Measurements from ENCODE around the gene VCAN.
"Not testable (repeated sequence)": the region's sequence is repeated elsewhere in the genome, so short reads cannot be mapped to it uniquely, and the experiment has no call there.

VCAN gene

DNA sequence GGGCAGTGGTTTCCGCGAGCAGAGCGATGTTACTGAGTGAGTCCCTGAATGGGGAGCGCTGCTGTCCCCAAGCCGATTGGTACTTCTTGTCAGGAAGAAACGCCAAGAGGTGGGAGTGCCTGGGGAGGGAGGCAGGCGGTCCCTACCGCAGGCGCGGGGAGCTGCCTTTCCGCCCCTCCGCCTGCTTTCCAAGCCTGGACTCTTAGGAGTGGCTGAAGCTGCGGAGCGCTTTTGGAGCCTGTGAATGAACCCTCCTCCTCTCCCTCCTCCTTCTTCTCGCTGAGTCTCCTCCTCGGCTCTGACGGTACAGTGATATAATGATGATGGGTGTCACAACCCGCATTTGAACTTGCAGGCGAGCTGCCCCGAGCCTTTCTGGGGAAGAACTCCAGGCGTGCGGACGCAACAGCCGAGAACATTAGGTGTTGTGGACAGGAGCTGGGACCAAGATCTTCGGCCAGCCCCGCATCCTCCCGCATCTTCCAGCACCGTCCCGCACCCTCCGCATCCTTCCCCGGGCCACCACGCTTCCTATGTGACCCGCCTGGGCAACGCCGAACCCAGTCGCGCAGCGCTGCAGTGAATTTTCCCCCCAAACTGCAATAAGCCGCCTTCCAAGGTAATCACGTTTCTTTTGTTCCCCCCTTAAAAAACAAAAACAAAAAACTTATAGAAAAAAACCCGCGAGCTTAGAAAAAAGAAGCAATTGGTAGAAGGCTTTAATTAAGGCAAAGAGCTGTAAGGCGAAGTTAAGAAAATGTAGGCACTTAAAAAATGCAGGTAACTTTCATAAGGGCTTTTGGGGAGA, at the start of gene VCAN:
Gene VCAN (plus strand): TSS at position 340 of the 808 bp plus-strand sequence. CDS start 11,775 bp downstream, outside the sequence.
- peak; percentile 31 for DNase-seq

DNA sequence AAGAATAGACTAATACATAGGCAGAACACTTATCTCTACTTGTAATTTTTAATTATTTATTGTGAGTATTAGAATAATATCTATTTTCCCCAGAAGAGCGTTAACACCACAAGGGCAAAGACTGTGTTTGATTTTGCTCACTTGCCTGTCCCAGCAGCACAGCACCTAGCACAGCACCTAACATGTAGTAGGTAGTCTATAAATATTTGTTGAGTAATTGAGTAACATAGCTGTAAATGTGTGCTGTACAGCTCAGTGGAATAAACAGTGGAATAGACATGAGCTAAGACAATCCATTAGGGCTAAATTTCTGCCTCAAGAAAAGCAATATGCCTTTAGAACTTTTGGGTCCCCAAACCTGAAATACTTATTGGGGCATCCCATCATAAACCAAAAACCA, 49.3 kb upstream of the VCAN start:
- no peak for DNase-seq

DNA sequence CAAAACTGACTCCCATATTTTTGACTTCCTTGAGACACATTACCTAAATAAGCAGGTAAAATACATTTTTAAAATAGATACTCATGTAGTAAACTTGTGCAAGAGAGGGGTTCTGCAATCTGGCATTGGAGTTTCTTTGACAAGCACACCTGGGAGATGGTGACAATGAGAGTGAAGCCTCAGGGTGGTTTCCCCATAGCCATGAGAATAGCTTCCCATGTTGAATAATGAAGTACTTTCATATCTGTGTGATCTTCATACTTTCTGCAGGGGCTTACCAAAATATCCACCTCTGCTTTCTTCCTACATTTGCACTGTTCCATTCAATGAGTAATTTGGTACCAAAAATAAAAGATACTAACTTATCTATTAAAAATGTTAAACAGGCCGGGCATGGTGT, 44.7 kb upstream of the VCAN start:
- no peak for DNase-seq

GRCh38 chr5:83428126-83428525, 43.4 kb upstream of the VCAN start:
- peak; percentile 59 for DNase-seq

DNA sequence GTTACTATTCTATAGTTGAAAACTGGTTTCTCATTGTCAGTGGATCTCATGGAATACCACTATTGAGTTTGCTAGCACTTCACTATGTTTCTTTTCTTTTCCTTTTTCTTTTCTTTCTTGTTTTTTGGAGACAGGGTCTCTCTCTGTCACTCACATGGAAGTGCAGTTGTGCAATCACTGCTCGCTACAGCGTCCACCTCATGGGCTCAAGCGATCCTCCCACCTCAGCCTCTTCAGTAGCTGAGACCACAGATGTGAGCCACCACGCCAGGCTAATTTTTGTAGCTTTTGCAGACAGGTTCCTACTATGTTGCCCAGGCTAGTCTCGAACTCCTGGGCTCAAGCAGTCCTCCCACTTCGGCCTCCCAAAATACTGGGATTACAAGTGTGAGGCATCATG, 42.7 kb upstream of the VCAN start:
- no peak for DNase-seq

DNA sequence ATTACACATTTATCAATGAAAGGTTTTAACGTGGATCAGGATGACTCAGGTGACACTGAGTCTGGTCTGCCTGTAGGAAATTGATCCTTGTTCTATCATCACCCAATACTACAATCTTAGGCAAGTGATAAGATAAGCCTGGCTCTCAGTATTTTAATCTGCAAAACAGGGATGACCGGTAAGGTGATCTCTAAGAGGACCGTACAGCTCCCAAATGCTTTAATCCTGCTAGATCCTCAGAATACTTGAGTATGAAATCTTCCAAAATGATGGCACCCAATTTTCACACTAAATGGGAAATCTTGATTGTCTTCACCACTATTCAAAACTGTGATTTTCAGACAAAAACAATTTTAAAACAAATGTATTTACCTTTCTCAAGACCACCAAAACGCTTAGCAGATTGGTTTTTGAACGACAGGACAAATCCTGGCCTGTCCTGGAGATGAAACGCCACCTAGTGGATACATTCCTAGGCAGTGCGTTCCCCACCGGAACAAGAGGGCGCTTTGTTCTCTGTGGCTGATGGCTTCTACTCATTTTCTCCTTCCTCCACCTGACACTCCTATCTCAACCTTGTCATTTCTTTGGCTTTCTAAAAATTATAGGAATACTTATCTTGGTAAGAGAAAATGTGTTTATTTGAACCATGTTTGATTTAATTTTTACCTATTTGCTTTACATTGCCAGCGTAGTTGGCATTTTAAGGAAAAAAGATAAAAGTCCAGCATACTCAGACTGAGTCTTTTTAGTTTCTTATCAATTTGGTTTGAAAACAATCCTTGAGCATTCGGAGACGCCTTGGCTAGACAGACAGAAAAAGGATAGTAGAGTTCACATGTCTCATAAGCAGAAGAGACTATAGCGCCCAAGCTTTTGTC, 41.2 kb upstream of the VCAN start:
- peak; percentile 85 for DNase-seq

- DNase-seq, result no peak
Measured at GRCh38 chr5:83433891-83434290, 37.7 kb upstream of the VCAN start.

DNA sequence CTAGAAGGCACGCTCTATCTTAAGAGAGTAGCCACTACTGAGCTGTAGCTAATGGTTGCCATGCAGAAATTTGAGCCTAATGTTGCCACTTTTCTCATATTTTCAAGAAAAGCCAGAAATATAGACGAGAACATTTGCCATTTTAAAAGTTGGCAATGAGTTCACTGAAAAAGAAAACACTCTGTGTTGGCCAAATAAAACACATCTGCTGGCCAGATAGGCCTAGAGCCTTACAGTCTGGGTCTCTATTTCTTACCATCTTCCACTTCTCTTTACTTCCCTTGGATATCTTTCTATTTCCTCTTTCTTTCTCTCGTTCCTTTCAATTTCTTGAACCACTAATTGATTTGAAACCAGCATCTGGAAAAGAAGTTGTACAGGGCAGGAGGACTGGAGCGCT, 36.6 kb upstream of the VCAN start:
- DNase-seq, result no peak

- no peak for DNase-seq
Measured at GRCh38 chr5:83436276-83436675, 35.3 kb upstream of the VCAN start.

DNA sequence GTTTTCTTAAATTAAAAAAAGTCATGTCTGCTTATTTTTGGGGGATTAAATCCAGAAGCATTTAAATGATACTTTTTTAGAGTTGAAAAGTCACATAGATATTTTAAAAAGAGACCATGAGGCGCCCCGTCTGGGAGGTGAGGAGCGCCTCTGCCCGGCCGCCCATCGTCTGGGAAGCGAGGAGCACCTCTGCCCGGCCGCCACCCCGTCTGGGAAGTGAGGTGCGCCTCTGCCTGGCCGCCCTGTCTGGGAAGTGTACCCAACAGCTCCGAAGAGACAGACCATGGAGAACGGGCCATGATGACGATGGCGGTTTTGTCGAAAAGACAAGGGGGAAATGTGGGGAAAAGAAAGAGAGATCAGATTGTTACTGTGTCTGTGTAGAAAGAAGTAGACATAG, 33.8 kb upstream of the VCAN start:
- not testable (repeated sequence) for DNase-seq

DNA sequence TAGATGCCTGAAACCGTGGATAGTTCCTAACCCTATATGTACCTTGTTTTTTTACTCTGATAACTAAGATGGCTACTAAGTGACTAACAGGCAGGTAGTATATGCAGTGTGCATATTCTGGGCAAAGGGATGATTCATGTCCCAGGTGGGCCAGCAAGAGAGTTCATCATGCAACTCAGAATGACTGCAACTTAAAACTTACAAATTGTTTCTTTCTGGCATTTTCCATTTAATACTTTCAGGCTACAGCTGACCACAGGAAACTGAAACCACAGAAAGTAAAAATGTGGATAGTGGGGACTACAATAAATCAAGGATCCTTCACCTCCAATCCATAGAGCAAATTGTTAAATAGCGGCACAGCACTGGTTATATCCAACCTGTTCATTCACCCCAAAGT, 30.7 kb upstream of the VCAN start:
- DNase-seq, result no peak

DNA sequence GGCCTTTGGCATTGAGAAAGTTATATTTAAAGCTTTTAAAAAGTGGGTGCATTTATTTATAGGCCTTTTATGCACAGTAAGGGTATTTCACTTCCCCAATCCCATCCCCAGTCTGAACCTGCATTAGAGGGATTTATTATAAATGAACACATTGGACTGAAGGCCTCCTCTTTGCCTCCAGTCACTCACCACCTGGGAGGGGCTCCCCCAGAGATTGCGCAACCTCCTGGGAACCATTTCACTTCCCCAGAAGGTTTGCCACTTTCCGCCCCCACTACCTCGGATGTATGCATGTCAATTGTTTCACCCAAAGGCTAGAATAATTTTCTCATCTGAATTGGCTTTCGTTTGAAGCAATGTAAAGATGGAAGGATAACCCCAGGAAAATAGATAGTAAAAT, 29.8 kb upstream of the VCAN start:
- DNase-seq, result peak; percentile 6

- DNase-seq, result no peak
Measured at GRCh38 chr5:83443534-83443933, 28.0 kb upstream of the VCAN start.

GRCh38 chr5:83444445-83444844, 27.1 kb upstream of the VCAN start:
- no peak for DNase-seq

DNA sequence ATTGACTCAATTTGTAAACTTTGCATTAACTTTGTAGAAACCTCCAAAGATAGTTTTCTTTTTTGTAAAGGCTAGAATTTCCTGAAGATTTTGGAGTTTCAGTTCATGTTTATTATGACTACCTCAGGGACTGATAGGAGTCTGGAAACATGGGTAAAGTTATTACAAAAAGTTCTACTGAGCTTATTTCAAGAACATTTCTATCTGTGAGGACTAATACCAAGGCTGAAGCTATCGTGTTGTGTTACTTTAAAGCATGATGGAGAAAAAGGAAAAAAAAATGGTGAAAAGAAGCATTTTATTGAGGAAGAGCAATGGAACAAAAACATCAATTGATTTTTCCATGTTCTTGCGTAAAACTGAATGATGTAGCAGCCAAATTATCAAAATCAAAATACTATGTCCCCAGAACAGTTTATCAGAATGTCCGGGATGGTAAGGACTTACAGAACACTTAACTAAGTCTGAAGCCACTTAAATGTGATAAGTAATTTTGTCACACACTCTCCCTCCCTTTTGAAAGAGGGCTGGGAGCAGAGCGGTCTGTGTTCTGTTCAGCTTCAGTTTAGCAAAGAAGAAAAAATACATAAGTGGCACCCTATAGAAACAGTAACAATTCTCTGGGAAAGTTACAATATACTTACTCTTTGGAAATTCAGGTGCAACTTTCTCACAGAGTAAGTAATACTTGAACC, 25.1 kb upstream of the VCAN start:
- no peak for DNase-seq

DNA sequence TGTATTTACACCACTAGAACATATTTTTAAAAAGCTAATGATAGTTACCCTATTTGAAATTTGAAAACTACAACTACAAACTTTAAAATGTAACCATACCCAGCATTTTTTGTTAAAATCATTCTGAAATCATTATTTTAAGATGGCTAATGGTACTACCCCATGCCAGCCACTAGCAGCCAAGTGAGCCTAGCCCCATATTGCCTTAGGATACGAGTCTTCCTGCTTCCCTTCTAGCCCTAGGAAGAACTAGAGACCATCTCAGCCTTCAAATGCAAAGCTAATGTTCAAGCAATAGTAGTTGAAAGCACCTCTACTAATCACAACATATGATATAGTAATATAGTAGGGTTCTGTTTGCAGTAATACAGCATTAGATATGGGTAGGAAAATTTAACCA, 24.0 kb upstream of the VCAN start:
- DNase-seq, result no peak

GRCh38 chr5:83450183-83450966, 21.2 kb upstream of the VCAN start:
- no peak for DNase-seq

GRCh38 chr5:83450967-83451248, 20.6 kb upstream of the VCAN start:
- no peak for DNase-seq

- no peak for DNase-seq
Measured at GRCh38 chr5:83451955-83452354, 19.6 kb upstream of the VCAN start.

- no peak for DNase-seq
Measured at GRCh38 chr5:83453937-83454336, 17.6 kb upstream of the VCAN start.

DNA sequence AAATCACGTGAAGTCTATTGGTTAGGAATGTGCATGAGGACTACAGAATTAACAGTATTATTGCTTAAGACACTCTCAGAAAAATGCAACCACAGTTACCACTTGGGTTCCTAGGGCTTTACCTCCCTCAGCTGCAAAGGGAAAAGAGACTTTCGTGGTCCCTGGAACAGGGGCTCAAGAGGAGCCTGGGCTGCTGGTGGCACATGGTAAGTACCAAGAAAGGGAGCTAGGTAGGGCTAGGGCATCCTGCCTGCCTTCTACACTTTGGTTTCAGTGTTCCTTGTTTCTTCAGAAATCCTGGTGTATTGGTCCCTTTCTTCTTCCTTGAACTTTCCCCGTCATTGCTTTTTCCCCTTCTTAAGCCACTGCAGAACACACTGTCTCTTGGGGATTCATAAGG, 7.3 kb upstream of the VCAN start:
- DNase-seq, result no peak

DNA sequence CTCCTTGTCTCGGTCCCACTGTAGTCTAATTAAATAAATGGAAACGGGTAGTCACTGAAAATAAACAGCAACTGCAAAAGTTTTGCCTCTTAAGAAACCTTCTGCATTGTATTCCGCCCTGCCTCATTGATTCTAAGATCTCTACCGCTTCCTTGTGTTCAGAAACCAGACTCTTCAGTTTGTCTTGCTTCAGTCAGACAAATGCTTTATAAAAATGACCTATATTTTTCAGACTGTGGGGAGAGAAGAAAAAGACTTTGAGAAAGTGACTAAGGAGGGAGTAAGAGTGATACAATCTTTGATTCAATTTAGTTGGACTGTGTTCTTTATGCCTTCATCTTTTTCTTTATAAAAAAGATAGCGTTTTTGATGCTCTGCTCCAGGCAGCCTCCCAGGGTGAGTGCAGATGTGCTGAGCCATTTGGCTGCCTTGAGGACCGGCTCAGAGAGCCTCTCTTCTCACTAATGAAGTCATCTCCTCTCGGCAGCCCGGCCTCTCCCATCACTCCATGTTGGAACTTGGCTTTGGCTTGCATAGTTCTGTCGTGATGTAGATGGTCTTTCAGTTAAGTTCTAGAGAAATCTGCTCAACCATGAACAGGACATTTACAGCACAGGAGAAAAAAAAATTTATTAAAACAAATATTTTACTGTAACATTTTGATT, 4.0 kb upstream of the VCAN start:
- no peak for DNase-seq
